ENCODE results near the gene CRACR2A. TPM values are rescaled to one million over a fixed set of nuclear protein-coding genes. Genes with fewer than 3 reads are reported as not detected.

The CRACR2A gene
- total RNA-seq, 2 experiments from 2014 or later: 38.5 to 40.1 TPM

DNA sequence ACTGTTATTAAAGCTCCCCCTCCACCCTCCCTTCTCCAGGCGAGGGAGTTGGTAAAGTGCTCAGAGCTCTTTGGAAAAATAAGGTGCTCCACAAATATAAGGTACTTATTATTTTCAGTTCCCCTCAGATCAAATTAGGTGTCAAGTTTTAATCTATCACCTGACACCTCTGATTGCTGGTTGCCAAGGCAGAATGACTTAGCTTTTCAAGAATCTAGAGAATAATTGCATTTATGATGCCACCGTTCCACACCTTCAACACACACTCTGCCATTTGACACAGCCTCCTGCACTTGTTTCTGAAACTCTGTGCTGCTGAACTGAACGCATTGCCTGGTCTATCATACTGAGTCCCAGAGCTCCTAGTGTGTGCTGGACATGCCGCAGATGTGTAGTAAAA is 128.6 kb downstream of the CRACR2A start:
- ATAC-seq (no peak), DNase-seq (no peak)
- peaks cover 55% of the 10 kb centered on the region for H3K36me3 Mint-ChIP-seq (ENCODE audit: low read depth)
- H3K27me3 Mint-ChIP-seq (ENCODE audit: low read depth): no peaks in the 10 kb centered on the region
- H3K27ac Mint-ChIP-seq: no peak overlapping the region
- no peaks in the 10 kb centered on the region for H3K9me3 Mint-ChIP-seq (ENCODE audit: insufficient read depth)
- H3K4me3 Mint-ChIP-seq: no peak overlapping the region
- CTCF ChIA-PET: no interaction called here
- POLR2A ChIA-PET: no interaction called here
- peaks cover 3% of the 10 kb centered on the region for H3K4me1 Mint-ChIP-seq (ENCODE audit: low read depth)

GRCh38 chr12:3622822-3623690 is 129.9 kb downstream of the CRACR2A start:
- no peak for ATAC-seq
- H3K27me3 Mint-ChIP-seq (ENCODE audit: low read depth): no peaks in the 10 kb centered on the region
- H3K27ac Mint-ChIP-seq: no peak overlapping the region

GRCh38 chr12:3622021-3622821 is 130.7 kb downstream of the CRACR2A start:
- H3K4me1 Mint-ChIP-seq (ENCODE audit: low read depth): peaks cover 3% of the 10 kb centered on the region
- no peaks in the 10 kb centered on the region for H3K9me3 Mint-ChIP-seq (ENCODE audit: insufficient read depth)
- no peak overlapping the region for H3K27ac Mint-ChIP-seq
- H3K4me3 Mint-ChIP-seq: no peak overlapping the region
- ATAC-seq (no peak), DNase-seq (no peak)
- ChIA-PET POLR2A (no interaction called here), CTCF (interaction anchor here (1.6 to 1.7 kb wide), 2 partner anchors 10 to 322 kb away, joined by 4 to 10 read pairs; no protein-coding TSS in a partner anchor)
- peaks cover 48% of the 10 kb centered on the region for H3K36me3 Mint-ChIP-seq (ENCODE audit: low read depth)
- no peaks in the 10 kb centered on the region for H3K27me3 Mint-ChIP-seq (ENCODE audit: low read depth)

More at GRCh38 chr12:3622822-3623690, 129.9 kb downstream of the CRACR2A start:
- ChIA-PET POLR2A (no interaction called here), CTCF (interaction anchor here (1.6 to 1.7 kb wide), 2 partner anchors 9 to 323 kb away, joined by 4 to 10 read pairs; no protein-coding TSS in a partner anchor)
- no peak overlapping the region for H3K4me3 Mint-ChIP-seq
- no peak for DNase-seq
- H3K9me3 Mint-ChIP-seq (ENCODE audit: insufficient read depth): no peaks in the 10 kb centered on the region
- H3K4me1 Mint-ChIP-seq (ENCODE audit: low read depth): peaks cover 3% of the 10 kb centered on the region
- peaks cover 50% of the 10 kb centered on the region for H3K36me3 Mint-ChIP-seq (ENCODE audit: low read depth)

DNA sequence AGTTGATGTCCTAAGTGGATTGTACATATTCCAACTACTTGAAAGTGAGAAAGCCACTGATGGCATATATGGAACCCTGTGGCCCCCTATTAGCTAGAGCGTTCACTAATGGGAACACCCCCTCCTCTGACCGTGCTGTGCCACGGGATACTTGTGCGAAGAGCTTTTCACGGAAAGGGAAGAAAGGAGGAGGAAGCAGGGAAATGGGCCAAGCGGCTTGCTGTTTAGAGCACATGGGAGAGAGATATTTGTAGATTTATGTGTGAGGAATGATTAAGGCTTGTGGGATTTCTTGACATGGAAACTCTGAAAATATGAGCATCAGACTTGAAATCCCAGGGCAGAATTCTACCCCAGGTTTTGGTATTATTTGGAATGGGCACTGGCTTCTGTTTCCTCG is 132.1 kb downstream of the CRACR2A start:
- POLR2A ChIA-PET: no interaction called here
- H3K9me3 Mint-ChIP-seq (ENCODE audit: insufficient read depth): no peaks in the 10 kb centered on the region
- H3K27ac Mint-ChIP-seq: no peak overlapping the region
- no peak for ATAC-seq
- H3K36me3 Mint-ChIP-seq (ENCODE audit: low read depth): peaks cover 39% of the 10 kb centered on the region
- H3K27me3 Mint-ChIP-seq (ENCODE audit: low read depth): no peaks in the 10 kb centered on the region
- peaks cover 3% of the 10 kb centered on the region for H3K4me1 Mint-ChIP-seq (ENCODE audit: low read depth)
- H3K4me3 Mint-ChIP-seq: no peak overlapping the region
- CTCF ChIA-PET: no interaction called here
- DNase-seq: no peak

GRCh38 chr12:3617565-3617964 is 135.3 kb downstream of the CRACR2A start:
- H3K4me1 Mint-ChIP-seq (ENCODE audit: low read depth): no peaks in the 10 kb centered on the region
- H3K4me3 Mint-ChIP-seq: no peak overlapping the region
- CTCF ChIA-PET: no interaction called here

GRCh38 chr12:3615862-3616261 is 137.0 kb downstream of the CRACR2A start:
- ATAC-seq (no peak), DNase-seq (no peak)
- Mint-ChIP-seq H3K27ac (no peak overlapping the region), H3K4me1 (ENCODE audit: low read depth) (no peaks in the 10 kb centered on the region), H3K27me3 (ENCODE audit: low read depth) (no peaks in the 10 kb centered on the region), H3K4me3 (no peak overlapping the region), H3K36me3 (ENCODE audit: low read depth) (peaks cover 39% of the 10 kb centered on the region), H3K9me3 (ENCODE audit: insufficient read depth) (no peaks in the 10 kb centered on the region)
- POLR2A ChIA-PET: no interaction called here
- CTCF ChIA-PET: interaction anchor here (1.3 kb wide), 1 partner anchor 315 kb away, joined by 3 read pairs; no protein-coding TSS in a partner anchor

More at GRCh38 chr12:3617565-3617964, 135.3 kb downstream of the CRACR2A start:
- ATAC-seq (no peak), DNase-seq (no peak)
- Mint-ChIP-seq H3K9me3 (ENCODE audit: insufficient read depth) (no peaks in the 10 kb centered on the region), H3K27me3 (ENCODE audit: low read depth) (no peaks in the 10 kb centered on the region), H3K27ac (no peak overlapping the region), H3K36me3 (ENCODE audit: low read depth) (peaks cover 48% of the 10 kb centered on the region)
- POLR2A ChIA-PET: interaction anchor here (0.6 kb wide), 1 partner anchor 1653 kb away, joined by 6 read pairs; no protein-coding TSS in a partner anchor

DNA sequence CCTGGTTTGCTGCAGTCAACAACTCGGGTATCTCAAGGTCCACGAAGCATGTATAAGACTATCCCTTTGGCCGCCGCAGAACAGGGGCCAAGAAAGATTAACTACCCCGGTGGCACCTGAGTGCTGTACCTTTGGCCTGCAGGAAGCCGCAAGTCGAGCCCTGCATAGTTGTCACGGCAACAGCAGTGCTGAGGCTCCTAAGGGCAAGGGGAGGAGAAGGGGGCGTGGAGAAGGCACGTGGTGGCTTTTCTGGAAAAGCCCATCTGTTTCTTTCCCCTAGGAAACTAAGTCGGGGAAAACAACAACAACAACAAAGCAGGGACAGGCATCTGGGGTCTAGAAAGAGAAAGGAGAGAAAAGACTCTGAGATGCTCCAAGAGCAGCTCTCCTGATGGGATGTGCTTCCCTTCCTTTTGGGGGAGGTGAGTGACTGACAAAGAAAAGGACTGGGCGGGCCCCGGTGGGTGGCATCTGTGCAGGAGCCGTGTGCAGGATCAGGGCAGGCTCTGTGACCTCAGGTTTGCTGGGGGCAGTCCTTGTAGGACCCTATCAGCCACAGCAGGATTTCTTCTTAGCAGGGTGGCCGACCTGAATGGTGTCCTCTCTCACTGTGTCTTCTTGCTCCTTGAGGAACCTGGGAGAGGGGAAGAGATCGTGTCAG is 138.0 kb downstream of the CRACR2A start:
- H3K27me3 Mint-ChIP-seq (ENCODE audit: low read depth): no peaks in the 10 kb centered on the region
- no peaks in the 10 kb centered on the region for H3K9me3 Mint-ChIP-seq (ENCODE audit: insufficient read depth)
- no peak overlapping the region for H3K27ac Mint-ChIP-seq
- peaks cover 38% of the 10 kb centered on the region for H3K36me3 Mint-ChIP-seq (ENCODE audit: low read depth)
- DNase-seq: no peak
- H3K4me1 Mint-ChIP-seq (ENCODE audit: low read depth): no peaks in the 10 kb centered on the region
- no peak for ATAC-seq
- no peak overlapping the region for H3K4me3 Mint-ChIP-seq
- POLR2A ChIA-PET: no interaction called here
- CTCF ChIA-PET: interaction anchor here (1.3 kb wide), 1 partner anchor 315 kb away, joined by 3 read pairs; no protein-coding TSS in a partner anchor

GRCh38 chr12:3613641-3614395 is 139.1 kb downstream of the CRACR2A start:
- Mint-ChIP-seq H3K36me3 (ENCODE audit: low read depth) (peaks cover 46% of the 10 kb centered on the region), H3K4me3 (no peak overlapping the region), H3K4me1 (ENCODE audit: low read depth) (no peaks in the 10 kb centered on the region), H3K27ac (no peak overlapping the region), H3K9me3 (ENCODE audit: insufficient read depth) (peaks cover 5% of the 10 kb centered on the region), H3K27me3 (ENCODE audit: low read depth) (no peaks in the 10 kb centered on the region)
- CTCF ChIA-PET: no interaction called here
- POLR2A ChIA-PET: no interaction called here
- DNase-seq (no peak), ATAC-seq (no peak)

DNA sequence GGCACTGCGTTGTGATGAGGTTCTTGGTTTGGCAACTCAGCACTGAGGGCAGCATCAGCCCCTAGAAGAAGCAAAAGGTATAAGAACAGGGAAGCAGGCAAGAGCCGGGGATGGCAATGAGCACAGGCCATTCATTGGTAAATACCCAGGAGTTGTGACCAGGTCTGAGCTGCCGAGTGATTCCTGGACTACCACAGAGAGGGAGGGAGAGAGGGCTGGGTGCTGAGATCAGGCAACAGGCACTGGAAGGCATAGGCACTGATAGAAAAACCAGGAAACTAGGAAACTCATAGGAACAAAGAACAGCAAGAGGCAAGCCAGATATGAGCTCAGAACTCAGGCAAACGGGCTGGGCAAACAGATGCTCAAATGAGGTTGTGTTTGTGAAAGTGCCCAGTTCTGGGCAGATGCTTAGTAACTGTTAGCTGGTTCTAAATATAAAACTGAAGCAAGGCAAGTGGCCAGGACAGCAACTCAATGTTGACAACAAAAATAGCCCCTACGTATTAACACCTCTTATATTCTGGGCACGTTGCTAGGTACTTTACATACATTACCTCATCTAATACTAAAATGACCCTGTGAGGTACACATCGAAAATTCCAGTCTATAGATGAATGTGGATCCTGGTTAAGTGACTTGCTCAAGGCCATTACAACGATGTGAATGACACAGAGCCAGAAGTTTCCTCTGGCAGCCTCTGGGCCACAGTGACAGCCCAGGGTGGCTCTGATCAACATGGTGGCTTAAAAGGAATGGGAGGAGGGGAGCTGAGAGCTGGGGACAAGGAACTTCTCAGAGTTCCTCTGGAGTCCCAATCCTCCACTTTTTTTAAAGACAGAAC is 140.8 kb downstream of the CRACR2A start:
- Mint-ChIP-seq H3K4me3 (no peak overlapping the region), H3K27me3 (ENCODE audit: low read depth) (no peaks in the 10 kb centered on the region), H3K36me3 (ENCODE audit: low read depth) (peaks cover 41% of the 10 kb centered on the region), H3K27ac (no peak overlapping the region), H3K4me1 (ENCODE audit: low read depth) (no peaks in the 10 kb centered on the region), H3K9me3 (ENCODE audit: insufficient read depth) (peaks cover 5% of the 10 kb centered on the region)
- ATAC-seq: no peak
- POLR2A ChIA-PET: interaction anchor here (0.6 kb wide), 1 partner anchor 1304 kb away, joined by 4 read pairs; no protein-coding TSS in a partner anchor
- CTCF ChIA-PET: interaction anchor here (1.5 kb wide), 1 partner anchor 312 kb away, joined by 4 read pairs; no protein-coding TSS in a partner anchor
- no peak for DNase-seq

GRCh38 chr12:3607821-3608220 is 145.1 kb downstream of the CRACR2A start:
- CTCF ChIA-PET: interaction anchor here (0.9 to 1.1 kb wide), 2 partner anchors 196 to 307 kb away, joined by 3 to 4 read pairs; no protein-coding TSS in a partner anchor
- Mint-ChIP-seq H3K4me3 (no peak overlapping the region), H3K36me3 (ENCODE audit: low read depth) (peaks cover 16% of the 10 kb centered on the region), H3K27me3 (ENCODE audit: low read depth) (peaks cover 2% of the 10 kb centered on the region), H3K4me1 (ENCODE audit: low read depth) (peaks cover 9% of the 10 kb centered on the region), H3K9me3 (ENCODE audit: insufficient read depth) (peaks cover 5% of the 10 kb centered on the region), H3K27ac (no peak overlapping the region)
- ATAC-seq (no peak), DNase-seq (no peak)
- POLR2A ChIA-PET: no interaction called here

Measured in activated CD8-positive, alpha-beta T cell treated with anti-CD3 and anti-CD28 coated beads, Interleukin-2, amount 10 ng/mL, durations not matched to agents 7 days and 5 days (primary cell).